Upper lobe of left lung (tissue), 4 donors: Measurements from ENCODE around the gene RBM44.

ENCODE experiments used
- CTCF ChIP-seq, 6 experiments: fragments of 450-650 bp in 4 of 6; fragments of 200-600 bp in 2 of 6; sonication (generic) in 2 of 6; IDR thresholded peaks; one replicate each; pipeline ENCODE4 v1.5.1; 2016 to 2019; ENCODE audit warnings: antibody characterized with exemption in 6 of 6
- EP300 ChIP-seq, 4 donors: sonication (generic); formaldehyde crosslinking; IDR thresholded peaks; one replicate each; pipeline ENCODE4 v1.5.1; 2017; ENCODE audit warnings: antibody characterized with exemption in 4 of 4, control low read depth in 2 of 4
- POLR2A ChIP-seq, 4 donors: fragments of 450-650 bp; IDR thresholded peaks; one replicate each; pipeline ENCODE4 v1.5.1; 2016 to 2017; ENCODE audit warnings: antibody characterized with exemption in 4 of 4, mild to moderate bottlenecking in 2 of 4
- POLR2AphosphoS5 ChIP-seq, 2 donors: sonication (generic); formaldehyde crosslinking; IDR thresholded peaks; one replicate each; pipeline ENCODE4 v1.5.1; 2017; ENCODE audit warnings: antibody characterized with exemption in 2 of 2

GRCh38 chr2:237879991-237880560 lies 81.5 kb downstream of the RBM44 start:
- TF ChIP-seq CTCF (IDR thresholded peaks at IDR 0.05) (no peak), EP300 (IDR thresholded peaks at IDR 0.05) (no peak), POLR2AphosphoS5 (IDR thresholded peaks at IDR 0.05) (no peak), POLR2A (IDR thresholded peaks at IDR 0.05) (no peak)
